Testis (tissue), 2 donors: Measurements from ENCODE around the gene SUCNR1.

ENCODE experiments used
- POLR2A ChIP-seq: fragments of 450-650 bp; IDR thresholded peaks from one replicate; pipeline ENCODE4 v1.6.1; 2017; ENCODE audit warnings: antibody characterized with exemption, mild to moderate bottlenecking, moderate library complexity
- TF ChIP-seq, protein P1 (sequence below), 3 experiments: fragments of 450-650 bp in 2 of 3; fragments of 200-600 bp in 1 of 3; sonication (generic) in 1 of 3; IDR thresholded peaks; one replicate each; pipeline ENCODE4 v1.5.1; 2016 to 2019; ENCODE audit warnings: antibody characterized with exemption in 3 of 3, mild to moderate bottlenecking in 2 of 3, moderate library complexity in 1 of 3

DNA sequence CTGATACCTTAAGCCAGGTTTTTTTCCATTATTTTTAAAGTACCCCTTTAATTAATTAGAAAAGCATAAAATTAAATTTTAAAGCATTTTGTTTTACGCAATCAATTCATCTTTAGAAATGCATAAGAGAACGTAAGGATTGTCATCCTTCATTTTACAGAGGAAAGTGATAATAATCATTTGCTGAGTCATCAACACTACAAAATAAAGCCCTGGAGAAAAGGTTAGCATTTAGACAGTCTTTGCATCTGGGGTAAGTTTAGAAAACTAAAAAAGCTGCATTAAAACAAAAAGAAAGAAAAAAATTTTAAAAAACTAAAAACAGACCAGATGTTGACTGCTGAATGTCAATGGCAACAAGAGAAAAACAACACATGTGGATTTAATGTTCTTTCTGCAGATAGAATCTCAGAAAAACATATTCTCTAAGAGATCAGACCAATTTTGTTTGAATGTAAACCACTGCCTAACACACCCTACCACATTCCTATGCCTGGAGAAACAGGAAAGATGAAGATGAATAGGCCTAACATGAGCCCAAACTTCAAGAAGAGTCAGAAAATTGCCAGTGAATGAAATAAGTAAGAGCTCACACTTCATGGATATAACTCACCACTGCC, 59.9 kb downstream of the SUCNR1 start:
- no peak for TF ChIP-seq POLR2A
- TF ChIP-seq, protein P1, sequence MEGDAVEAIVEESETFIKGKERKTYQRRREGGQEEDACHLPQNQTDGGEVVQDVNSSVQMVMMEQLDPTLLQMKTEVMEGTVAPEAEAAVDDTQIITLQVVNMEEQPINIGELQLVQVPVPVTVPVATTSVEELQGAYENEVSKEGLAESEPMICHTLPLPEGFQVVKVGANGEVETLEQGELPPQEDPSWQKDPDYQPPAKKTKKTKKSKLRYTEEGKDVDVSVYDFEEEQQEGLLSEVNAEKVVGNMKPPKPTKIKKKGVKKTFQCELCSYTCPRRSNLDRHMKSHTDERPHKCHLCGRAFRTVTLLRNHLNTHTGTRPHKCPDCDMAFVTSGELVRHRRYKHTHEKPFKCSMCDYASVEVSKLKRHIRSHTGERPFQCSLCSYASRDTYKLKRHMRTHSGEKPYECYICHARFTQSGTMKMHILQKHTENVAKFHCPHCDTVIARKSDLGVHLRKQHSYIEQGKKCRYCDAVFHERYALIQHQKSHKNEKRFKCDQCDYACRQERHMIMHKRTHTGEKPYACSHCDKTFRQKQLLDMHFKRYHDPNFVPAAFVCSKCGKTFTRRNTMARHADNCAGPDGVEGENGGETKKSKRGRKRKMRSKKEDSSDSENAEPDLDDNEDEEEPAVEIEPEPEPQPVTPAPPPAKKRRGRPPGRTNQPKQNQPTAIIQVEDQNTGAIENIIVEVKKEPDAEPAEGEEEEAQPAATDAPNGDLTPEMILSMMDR (IDR thresholded peaks at IDR 0.05), result no peak
